AG04450 (cell line): Measurements from ENCODE around the gene PDE3A. TPM values are rescaled to one million over a fixed set of nuclear protein-coding genes. Genes with fewer than 3 reads are reported as not detected.

Experiments used
- CTCF ChIA-PET: fragments of 300-600, 350-600 bp; formaldehyde crosslinking; extraction: SDS; loops from one replicate; lab custom pipeline; 2022; ENCODE audit warnings: antibody characterized with exemption, inconsistent platforms; lab: Charles Lee
- POLR2A ChIA-PET: fragments of 350-600 bp; formaldehyde crosslinking; extraction: SDS; loops from one replicate; lab custom pipeline; 2021; ENCODE audit warnings: antibody characterized with exemption, inconsistent platforms; lab: Yijun Ruan, JAX
- DNase-seq: peaks from one replicate; pipeline ENCODE4 v3.0.0-alpha.2; 2011; ENCODE audit warnings: low read depth, low spot score
- H3K27ac ChIP-seq: one replicate; pipeline ENCODE4 v1.5.1; 2012; ENCODE audit warnings: low read depth, low read length, control low read depth
- H3K27me3 ChIP-seq: one replicate; pipeline ENCODE4 v1.6.0; 2012; ENCODE audit warnings: low read length; ENCODE audit not compliant: control insufficient read depth, insufficient read depth
- H3K4me3 ChIP-seq: 2 replicates; pipeline ENCODE4 v1.5.1; 2011; ENCODE audit warnings: mild to moderate bottlenecking, low read depth, low read length, control low read depth
- H3K9me3 ChIP-seq: 2 replicates; pipeline ENCODE4 v1.5.1; 2012; ENCODE audit warnings: low read length; ENCODE audit not compliant: control insufficient read depth, insufficient read depth
- polyA plus RNA-seq: library from polyadenylated mRNA; depleted of rRNA; stranded (reverse); fragments of >200 nt; gene quantifications from 2 replicates; pipeline ENCODE4 v1.2.3, GENCODE V29; 2011
- TF ChIP-seq, protein P1 (sequence below): IDR thresholded peaks from 2 replicates; pipeline ENCODE4 v1.5.1; 2011; ENCODE audit warnings: low read depth, low read length, control low read depth, inconsistent platforms

Gene PDE3A
- polyA plus RNA-seq, 1 experiment, result 0.10 TPM

DNA sequence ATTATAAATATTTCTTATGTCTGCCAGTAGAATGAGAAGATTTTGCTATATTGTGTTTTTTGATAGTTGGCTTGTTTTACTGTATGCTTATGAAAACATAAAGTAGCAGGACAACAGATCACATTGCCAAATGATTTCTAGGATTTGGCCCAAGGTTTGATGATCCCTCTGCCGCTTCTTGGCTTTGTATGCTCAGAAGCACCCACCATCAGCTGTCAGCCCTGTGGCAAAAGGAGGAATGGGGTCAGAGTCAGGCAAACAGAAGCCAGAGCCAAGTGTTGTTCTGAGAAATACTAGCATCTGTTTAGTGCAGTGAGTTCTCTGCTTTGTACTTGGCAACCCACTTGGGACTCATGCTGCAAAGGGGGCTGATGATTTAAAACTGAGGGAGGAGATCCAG lies 152.2 kb downstream of the PDE3A start:
- no peak for DNase-seq
- TF ChIP-seq, protein P1, sequence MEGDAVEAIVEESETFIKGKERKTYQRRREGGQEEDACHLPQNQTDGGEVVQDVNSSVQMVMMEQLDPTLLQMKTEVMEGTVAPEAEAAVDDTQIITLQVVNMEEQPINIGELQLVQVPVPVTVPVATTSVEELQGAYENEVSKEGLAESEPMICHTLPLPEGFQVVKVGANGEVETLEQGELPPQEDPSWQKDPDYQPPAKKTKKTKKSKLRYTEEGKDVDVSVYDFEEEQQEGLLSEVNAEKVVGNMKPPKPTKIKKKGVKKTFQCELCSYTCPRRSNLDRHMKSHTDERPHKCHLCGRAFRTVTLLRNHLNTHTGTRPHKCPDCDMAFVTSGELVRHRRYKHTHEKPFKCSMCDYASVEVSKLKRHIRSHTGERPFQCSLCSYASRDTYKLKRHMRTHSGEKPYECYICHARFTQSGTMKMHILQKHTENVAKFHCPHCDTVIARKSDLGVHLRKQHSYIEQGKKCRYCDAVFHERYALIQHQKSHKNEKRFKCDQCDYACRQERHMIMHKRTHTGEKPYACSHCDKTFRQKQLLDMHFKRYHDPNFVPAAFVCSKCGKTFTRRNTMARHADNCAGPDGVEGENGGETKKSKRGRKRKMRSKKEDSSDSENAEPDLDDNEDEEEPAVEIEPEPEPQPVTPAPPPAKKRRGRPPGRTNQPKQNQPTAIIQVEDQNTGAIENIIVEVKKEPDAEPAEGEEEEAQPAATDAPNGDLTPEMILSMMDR, result no peak
- Histone ChIP-seq H3K27ac (no peak overlapping the region), H3K27me3 (no peaks in the 10 kb centered on the region), H3K9me3 (no peaks in the 10 kb centered on the region), H3K4me3 (no peak overlapping the region)
- CTCF ChIA-PET, result no interaction called here
- POLR2A ChIA-PET, result no interaction called here

- DNase-seq, result no peak
- ChIA-PET CTCF (interaction anchor here (1.1 kb wide), 1 partner anchor 26 kb away, joined by 4 read pairs; no protein-coding TSS in a partner anchor), POLR2A (no interaction called here)
- H3K27me3 ChIP-seq, result no peaks in the 10 kb centered on the region
- H3K9me3 ChIP-seq, result no peaks in the 10 kb centered on the region
- no peak overlapping the region for H3K27ac ChIP-seq
- TF ChIP-seq, protein P1, result no peak
- no peak overlapping the region for H3K4me3 ChIP-seq
Measured at GRCh38 chr12:20523658-20524057, 155.3 kb downstream of the PDE3A start.

GRCh38 chr12:20524113-20524512 lies 155.8 kb downstream of the PDE3A start:
- no peak overlapping the region for H3K4me3 ChIP-seq
- no peak for DNase-seq
- TF ChIP-seq, protein P1, result no peak
- CTCF ChIA-PET, result interaction anchor here (0.9 to 1.2 kb wide), 3 partner anchors 25 to 78 kb away, joined by 3 to 4 read pairs (median 3); no protein-coding TSS in a partner anchor
- POLR2A ChIA-PET, result no interaction called here
- no peaks in the 10 kb centered on the region for H3K27me3 ChIP-seq
- no peak overlapping the region for H3K27ac ChIP-seq
- H3K9me3 ChIP-seq, result no peaks in the 10 kb centered on the region

- Histone ChIP-seq H3K9me3 (no peaks in the 10 kb centered on the region), H3K4me3 (no peak overlapping the region), H3K27ac (no peak overlapping the region), H3K27me3 (no peaks in the 10 kb centered on the region)
- ChIA-PET CTCF (interaction anchor here (0.9 to 1.2 kb wide), 2 partner anchors 24 to 77 kb away, joined by 3 read pairs; no protein-coding TSS in a partner anchor), POLR2A (no interaction called here)
- TF ChIP-seq, protein P1, result no peak
- no peak for DNase-seq
Measured at GRCh38 chr12:20525064-20525610, 156.8 kb downstream of the PDE3A start.

GRCh38 chr12:20527417-20528163 lies 159.3 kb downstream of the PDE3A start:
- POLR2A ChIA-PET, result interaction anchor here (0.8 kb wide), 1 partner anchor 20 kb away, joined by 3 read pairs; no protein-coding TSS in a partner anchor
- TF ChIP-seq, protein P1, result no peak
- no peaks in the 10 kb centered on the region for H3K27me3 ChIP-seq
- CTCF ChIA-PET, result interaction anchor here (0.6 to 2.2 kb wide), 2 partner anchors 22 to 1234 kb away, joined by 4 to 14 read pairs; no protein-coding TSS in a partner anchor
- no peaks in the 10 kb centered on the region for H3K9me3 ChIP-seq
- peak; percentile 65 for DNase-seq
- H3K27ac ChIP-seq, result peak overlapping the region; percentile 23
- H3K4me3 ChIP-seq, result no peak overlapping the region
